ENCODE measurements around the gene BRICD5.

- TF ChIP-seq CTCF (IDR thresholded peaks at IDR 0.05): no peak
- TF ChIP-seq POLR2A (IDR thresholded peaks at IDR 0.05): no peak
Measured at GRCh38 chr16:2196162-2196980, 14.3 kb downstream of the BRICD5 start, which contains the start of gene CASKIN1.
